Coronary artery (tissue), 2 donors: ENCODE data around the gene VSIG4.
A peak's percentile ranks its signal among the peaks of the same experiment; 100 is the strongest.

Experiments used
- DNase-seq: peaks from one replicate; pipeline ENCODE4 v3.0.0-alpha.2; 2017; ENCODE audit warnings: low spot score
- H3K27ac ChIP-seq, 2 donors: fragments of 200-600 bp; sonication (generic); one replicate each; pipeline ENCODE4 v1.5.1; 2016 to 2019
- H3K4me3 ChIP-seq: fragments of 200-600 bp; sonication (generic); 2 replicates; pipeline ENCODE4 v1.5.1; 2016; ENCODE audit warnings: mild to moderate bottlenecking, moderate library complexity
- CTCF ChIP-seq: fragments of 200-600 bp; sonication (generic); IDR thresholded peaks from one replicate; pipeline ENCODE4 v1.5.1; 2019; ENCODE audit warnings: antibody characterized with exemption

VSIG4 gene

DNA sequence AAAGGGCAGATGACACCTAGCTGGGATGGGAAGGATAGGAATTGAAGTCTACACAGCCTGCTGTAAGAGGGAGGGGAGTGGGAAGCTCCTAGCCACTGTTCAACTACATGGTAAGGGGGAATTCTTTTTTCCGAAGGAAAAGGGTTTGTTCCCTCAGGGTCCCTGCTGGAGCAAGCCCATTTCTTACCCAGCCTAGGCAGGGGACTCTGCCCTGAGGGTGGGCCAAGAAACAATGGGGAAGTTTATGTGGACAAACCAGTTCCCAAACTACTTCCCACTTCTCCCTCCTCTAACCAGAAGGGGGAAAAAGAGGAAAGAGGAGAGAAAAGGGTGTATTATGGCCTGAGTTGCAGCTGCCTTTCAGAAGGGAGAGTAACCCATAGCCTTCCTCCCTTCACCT, 13.5 kb upstream of the VSIG4 start:
- DNase-seq: no peak
- Histone ChIP-seq H3K27ac (peak overlapping the region in 1 of 2 donors; percentile 10), H3K4me3 (no peak overlapping the region)
- no peak for TF ChIP-seq CTCF

DNA sequence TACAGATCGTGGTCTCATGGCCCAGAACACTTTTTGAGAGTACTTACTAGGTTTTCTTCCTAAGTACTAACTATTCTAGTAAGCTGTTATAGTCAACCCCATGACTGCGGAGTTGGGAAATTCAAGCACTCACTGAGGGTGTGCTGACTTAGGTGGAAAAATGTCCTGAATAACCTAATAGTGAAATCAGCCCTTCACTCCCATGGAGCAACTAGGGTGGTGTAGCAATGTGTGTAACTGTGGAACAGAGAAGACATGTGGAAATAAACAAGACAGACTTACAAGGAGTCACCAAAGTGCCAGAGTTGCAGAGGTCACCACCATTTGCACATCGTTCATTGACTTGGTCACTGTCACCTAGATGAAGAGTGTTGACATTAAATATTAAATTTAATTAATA, 12.1 kb upstream of the VSIG4 start:
- DNase-seq: no peak
- TF ChIP-seq CTCF: no peak
- no peak overlapping the region for H3K27ac ChIP-seq
- H3K4me3 ChIP-seq: no peak overlapping the region

DNA sequence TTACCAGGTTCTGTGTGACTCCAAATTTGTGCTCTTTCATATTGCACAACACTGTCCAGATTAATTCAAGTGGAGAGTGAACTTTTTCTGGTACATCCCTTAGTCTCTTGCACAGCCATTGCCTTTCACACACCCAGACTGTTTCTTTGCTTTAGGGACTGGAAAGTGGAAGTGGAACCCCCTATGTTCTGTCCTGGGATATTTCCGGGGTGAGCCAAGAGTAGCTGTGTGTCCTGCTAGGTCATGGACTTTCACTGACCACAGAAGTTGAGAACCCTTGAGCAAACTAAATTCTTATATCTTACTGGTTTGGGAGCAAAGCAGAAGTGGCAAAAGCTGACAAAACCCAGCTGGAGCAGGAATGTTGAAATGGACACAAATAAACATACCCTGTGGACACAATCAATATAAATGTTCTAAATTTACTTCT, 10.3 kb upstream of the VSIG4 start:
- TF ChIP-seq CTCF: no peak
- no peak for DNase-seq

DNA sequence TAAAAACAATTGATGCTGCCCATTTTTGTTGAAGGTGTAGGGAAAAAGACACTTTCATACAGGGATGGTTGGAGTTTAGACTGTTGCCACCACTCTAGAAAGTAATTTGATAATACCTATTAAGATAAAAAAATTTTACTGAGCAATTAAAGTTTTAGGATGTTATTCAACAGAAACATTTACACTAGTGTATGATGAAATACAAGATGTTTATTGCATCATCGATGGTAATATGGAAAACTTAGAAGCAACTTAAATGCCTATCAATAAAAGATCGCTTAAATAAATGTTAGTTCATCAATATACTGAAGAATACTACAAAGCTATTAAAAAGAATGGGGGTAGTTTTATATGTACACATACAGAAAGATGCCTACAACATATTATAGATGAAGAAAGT, 9.2 kb upstream of the VSIG4 start:
- no peak for TF ChIP-seq CTCF
- H3K27ac ChIP-seq: no peak overlapping the region
- DNase-seq: no peak
- no peak overlapping the region for H3K4me3 ChIP-seq

More for the DNA sequence above, 10.3 kb upstream of the VSIG4 start:
- no peak overlapping the region for H3K27ac ChIP-seq
- H3K4me3 ChIP-seq: no peak overlapping the region

DNA sequence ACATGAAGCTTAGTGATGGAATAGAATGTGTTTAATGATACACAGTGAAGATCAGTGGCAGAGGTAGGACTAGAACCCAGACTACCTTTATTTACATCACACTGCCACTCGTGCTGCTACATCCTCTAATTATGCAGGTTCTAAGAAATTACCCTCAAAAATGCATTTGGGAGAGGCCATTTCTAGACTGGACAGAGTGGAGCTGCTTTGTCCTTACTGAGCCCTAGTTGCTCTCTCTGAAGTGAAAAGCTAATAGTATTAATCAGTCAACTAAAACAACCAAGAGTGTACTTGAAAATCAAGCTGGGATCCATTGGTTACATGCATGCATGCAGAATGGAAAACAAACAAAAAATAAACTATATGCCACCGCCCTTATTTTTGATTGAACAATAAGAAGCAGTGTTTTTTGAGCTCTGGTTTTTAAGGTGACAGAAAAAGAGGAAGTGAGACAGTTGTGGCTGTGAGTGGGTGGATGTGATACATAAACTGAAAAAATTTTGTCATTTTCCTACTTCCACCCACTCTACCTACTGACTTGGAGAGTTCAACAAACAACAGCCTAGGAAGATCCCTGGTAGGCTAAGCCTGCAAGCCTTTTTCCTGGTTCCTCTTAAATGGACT, 6.8 kb upstream of the VSIG4 start:
- no peak for DNase-seq
- TF ChIP-seq CTCF: no peak

DNA sequence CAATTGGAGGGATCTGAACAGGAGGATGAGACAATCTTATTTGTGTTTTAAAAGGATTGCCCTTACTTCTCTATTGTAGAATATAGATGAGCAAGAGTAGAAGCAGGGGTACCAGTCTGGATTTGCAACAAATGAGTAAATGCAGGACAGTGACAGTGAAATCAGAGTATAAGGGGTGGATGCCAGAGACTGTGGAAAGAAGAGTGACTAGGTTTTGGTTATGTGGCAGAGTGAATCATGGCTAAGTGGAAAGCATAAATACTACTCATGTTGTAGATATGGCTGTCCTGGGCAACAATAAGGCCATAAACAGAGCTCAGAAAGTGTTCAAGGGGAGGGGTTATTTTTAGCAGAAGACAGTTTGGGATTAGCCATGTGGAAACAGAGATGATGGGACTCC, 6.0 kb upstream of the VSIG4 start:
- TF ChIP-seq CTCF: no peak
- Histone ChIP-seq H3K4me3 (no peak overlapping the region), H3K27ac (no peak overlapping the region)
- DNase-seq: no peak

More for the DNA sequence above, 6.8 kb upstream of the VSIG4 start:
- peak overlapping the region in 1 of 2 donors; percentile 9 for H3K27ac ChIP-seq
- H3K4me3 ChIP-seq: no peak overlapping the region

GRCh38 chrX:66043584-66043983, 3.7 kb upstream of the VSIG4 start:
- Histone ChIP-seq H3K27ac (no peak overlapping the region), H3K4me3 (no peak overlapping the region)
- DNase-seq: no peak
- no peak for TF ChIP-seq CTCF
